Measurements from ENCODE around the gene ERVH48-1. TPM values are rescaled to one million over a fixed set of nuclear protein-coding genes. Genes with fewer than 3 reads are reported as not detected.
"Not testable (repeated sequence)": the region's sequence is repeated elsewhere in the genome, so short reads cannot be mapped to it uniquely, and the experiment has no call there.

The ERVH48-1 gene
- total and polyA plus RNA-seq, 5 experiments from 2014 or later = 0.10 to 0.30 (median 0.13) TPM; not detected in 2

- not testable (repeated sequence) for H3K27ac Mint-ChIP-seq
These were observed 8.5 kb upstream of the ERVH48-1 start for GRCh38 chr21:42933973-42934372.

GRCh38 chr21:42933137-42933970 lies 7.9 kb upstream of the ERVH48-1 start:
- peak overlapping the region in 1 of 10 donors; percentile 23 for H3K27ac Mint-ChIP-seq
- not testable (repeated sequence) for H3K4me1 Mint-ChIP-seq, H3K27me3 Mint-ChIP-seq, H3K9me3 Mint-ChIP-seq, ATAC-seq, H3K36me3 Mint-ChIP-seq, DNase-seq, H3K4me3 Mint-ChIP-seq
- POLR2A ChIA-PET = interaction anchor here (0.6 kb wide), 1 partner anchor 699 kb away, joined by 3 read pairs; no protein-coding TSS in a partner anchor

More at GRCh38 chr21:42933973-42934372, 8.5 kb upstream of the ERVH48-1 start:
- DNase-seq, H3K27me3 Mint-ChIP-seq, H3K4me1 Mint-ChIP-seq, H3K4me3 Mint-ChIP-seq, H3K36me3 Mint-ChIP-seq, H3K9me3 Mint-ChIP-seq, ATAC-seq: not testable (repeated sequence)
- POLR2A ChIA-PET = interaction anchor here (0.6 kb wide), 1 partner anchor 700 kb away, joined by 3 read pairs; no protein-coding TSS in a partner anchor

GRCh38 chr21:42932378-42933136 lies 7.1 kb upstream of the ERVH48-1 start:
- POLR2A ChIA-PET, H3K4me3 Mint-ChIP-seq: not testable (repeated sequence)

GRCh38 chr21:42931560-42932235 lies 6.3 kb upstream of the ERVH48-1 start:
- ATAC-seq (no peak), DNase-seq (no peak)
- H3K9me3 Mint-ChIP-seq = no peaks in the 10 kb centered on the region
- POLR2A ChIA-PET = no interaction called here
- H3K27me3 Mint-ChIP-seq = no peaks in the 10 kb centered on the region
- H3K4me3 Mint-ChIP-seq = no peak overlapping the region
- H3K36me3 Mint-ChIP-seq = no peaks in the 10 kb centered on the region
- H3K4me1 Mint-ChIP-seq = peaks cover 0 to 4% (median under 1%) of the 10 kb centered on the region in 4 donors
- peak overlapping the region in 1 of 10 donors; percentile 43 for H3K27ac Mint-ChIP-seq

More at GRCh38 chr21:42932378-42933136, 7.1 kb upstream of the ERVH48-1 start:
- H3K9me3 Mint-ChIP-seq, H3K36me3 Mint-ChIP-seq, H3K27me3 Mint-ChIP-seq, DNase-seq, ATAC-seq, H3K4me1 Mint-ChIP-seq: not testable (repeated sequence)
- peak overlapping the region in 1 of 10 donors; percentile 23 for H3K27ac Mint-ChIP-seq

- Mint-ChIP-seq H3K4me1 (peaks cover 0 to 4% (median 2%) of the 10 kb centered on the region in 4 donors), H3K36me3 (no peaks in the 10 kb centered on the region), H3K27ac (peak overlapping the region in 2 of 10 donors; percentile 25 to 35), H3K4me3 (no peak overlapping the region), H3K9me3 (no peaks in the 10 kb centered on the region), H3K27me3 (no peaks in the 10 kb centered on the region)
- no peak for ATAC-seq
- no peak for DNase-seq
- POLR2A ChIA-PET = no interaction called here
These were observed 4.5 kb upstream of the ERVH48-1 start for GRCh38 chr21:42929969-42930368.

- Mint-ChIP-seq H3K27ac (peak overlapping the region in 2 of 10 donors; percentile 15 to 47), H3K4me1 (peaks cover 12 to 18% (median 15%) of the 10 kb centered on the region in 4 donors)
- H3K9me3 Mint-ChIP-seq, H3K4me3 Mint-ChIP-seq, H3K36me3 Mint-ChIP-seq, ATAC-seq, DNase-seq, H3K27me3 Mint-ChIP-seq, POLR2A ChIA-PET: not testable (repeated sequence)
These were observed 2.2 kb upstream of the ERVH48-1 start for GRCh38 chr21:42927474-42928200.

GRCh38 chr21:42924433-42924751 lies 1.0 kb downstream of the ERVH48-1 start:
- Mint-ChIP-seq H3K36me3 (no peaks in the 10 kb centered on the region), H3K4me3 (peak overlapping the region in 5 of 10 donors; percentile 5 to 79 (median 48)), H3K27me3 (no peaks in the 10 kb centered on the region), H3K4me1 (peaks cover 11 to 18% (median 15%) of the 10 kb centered on the region in 4 donors), H3K9me3 (no peaks in the 10 kb centered on the region), H3K27ac (peak overlapping the region in 3 of 10 donors; percentile 55 to 84 (median 81))
- ATAC-seq (peak in 1 of 2 donors; percentile 16), DNase-seq (peak in 1 of 10 donors; percentile 1)
- POLR2A ChIA-PET = no interaction called here

GRCh38 chr21:42923553-42924432 lies 1.6 kb downstream of the ERVH48-1 start:
- no peaks in the 10 kb centered on the region for H3K27me3 Mint-ChIP-seq
- peak; percentile 16 to 85 (median 67) for DNase-seq
- ATAC-seq = peak; percentile 94 to 95
- peaks cover 11 to 18% (median 16%) of the 10 kb centered on the region in 4 donors for H3K4me1 Mint-ChIP-seq
- H3K27ac Mint-ChIP-seq = peak overlapping the region; percentile 18 to 84 (median 74)
- no peaks in the 10 kb centered on the region for H3K9me3 Mint-ChIP-seq
- POLR2A ChIA-PET = no interaction called here
- H3K4me3 Mint-ChIP-seq = peak overlapping the region in 7 of 10 donors; percentile 5 to 79 (median 37)
- no peaks in the 10 kb centered on the region for H3K36me3 Mint-ChIP-seq

- no peaks in the 10 kb centered on the region for H3K9me3 Mint-ChIP-seq
- H3K36me3 Mint-ChIP-seq = no peaks in the 10 kb centered on the region
- H3K27ac Mint-ChIP-seq = no peak overlapping the region
- DNase-seq = no peak
- no peak overlapping the region for H3K4me3 Mint-ChIP-seq
- H3K27me3 Mint-ChIP-seq = no peaks in the 10 kb centered on the region
- POLR2A ChIA-PET = no interaction called here
- no peak for ATAC-seq
- H3K4me1 Mint-ChIP-seq = peaks cover 11 to 18% (median 16%) of the 10 kb centered on the region in 4 donors
These were observed 2.5 kb downstream of the ERVH48-1 start for GRCh38 chr21:42922918-42923317.

- Mint-ChIP-seq H3K27me3 (no peaks in the 10 kb centered on the region), H3K4me1 (peaks cover 11 to 18% (median 16%) of the 10 kb centered on the region in 4 donors), H3K27ac (peak overlapping the region in 1 of 10 donors; percentile 3), H3K4me3 (no peak overlapping the region), H3K36me3 (no peaks in the 10 kb centered on the region), H3K9me3 (no peaks in the 10 kb centered on the region)
- DNase-seq = no peak
- ATAC-seq = no peak
- POLR2A ChIA-PET = no interaction called here
These were observed 3.5 kb downstream of the ERVH48-1 start for GRCh38 chr21:42921927-42922326.

- DNase-seq (no peak), ATAC-seq (no peak)
- Mint-ChIP-seq H3K27me3 (no peaks in the 10 kb centered on the region), H3K36me3 (peaks cover 0 to 3% (median 0%) of the 10 kb centered on the region in 3 donors), H3K4me1 (peaks cover under 1 to 3% (median 2%) of the 10 kb centered on the region in 4 donors), H3K9me3 (no peaks in the 10 kb centered on the region), H3K27ac (peak overlapping the region in 1 of 10 donors; percentile 32), H3K4me3 (no peak overlapping the region)
- POLR2A ChIA-PET = no interaction called here
These were observed 7.1 kb downstream of the ERVH48-1 start for GRCh38 chr21:42918291-42918690.

Data from naive thymus-derived CD8-positive, alpha-beta T cell (primary cell).